Activated B cell treated with CpG ODN at 0.5 μM for 24 hours (primary cell): Measurements from ENCODE around the gene MIEF2. TPM values are rescaled to one million over a fixed set of nuclear protein-coding genes. Genes with fewer than 3 reads are reported as not detected.

Experiments used
- ATAC-seq: fragments of 200-7000 bp; cut with Tn5 transposase; one replicate; pipeline ENCODE4 v1.10.0; 2021; ENCODE audit warnings: low read depth, mild to moderate bottlenecking, moderate library complexity
- CTCF ChIA-PET: fragments of 350-600 bp; sonication (Branson Sonifier 250); formaldehyde crosslinking; loops from one replicate; lab custom pipeline; 2021; ENCODE audit warnings: antibody characterized with exemption; lab: Charles Lee
- POLR2A ChIA-PET: fragments of 350-600 bp; sonication (Branson Sonifier 250); formaldehyde crosslinking; loops from one replicate; lab custom pipeline; 2021; ENCODE audit warnings: antibody characterized with exemption; lab: Charles Lee
- DNase-seq: peaks from one replicate; pipeline ENCODE4 v3.0.0; 2022
- H3K27ac Mint-ChIP-seq: one replicate; pipeline ENCODE4 v1.8.0; 2020; ENCODE audit warnings: mixed read lengths
- H3K27me3 Mint-ChIP-seq: one replicate; pipeline ENCODE4 v1.8.0; 2021; ENCODE audit warnings: mixed read lengths
- H3K36me3 Mint-ChIP-seq: one replicate; pipeline ENCODE4 v1.8.0; 2021; ENCODE audit warnings: low read depth, mixed read lengths
- H3K4me1 Mint-ChIP-seq: one replicate; pipeline ENCODE4 v1.8.0; 2021; ENCODE audit warnings: mixed read lengths
- H3K4me3 Mint-ChIP-seq: one replicate; pipeline ENCODE4 v1.8.0; 2020; ENCODE audit warnings: mild to moderate bottlenecking, mixed read lengths
- H3K9me3 Mint-ChIP-seq: one replicate; pipeline ENCODE4 v1.8.0; 2020; ENCODE audit warnings: mixed read lengths
- intact Hi-C: fragments of 100-400 bp; cut with micrococcal nuclease; formaldehyde crosslinking; loops from one replicate; pipeline ENCODE4 v1.15.1; 2024
- total RNA-seq: library from RNA; stranded (reverse); gene quantifications from 2 replicates; pipeline ENCODE4 v1.2.3, GENCODE V29; 2022
- TF ChIP-seq, protein P1 (sequence below): fragments of 200-600 bp; IDR thresholded peaks from one replicate; pipeline ENCODE4 v1.8.0; 2022; ENCODE audit warnings: antibody characterized with exemption, mild to moderate bottlenecking

The MIEF2 gene
- total RNA-seq, 1 donor from 2014 or later = 8.8 TPM

DNA sequence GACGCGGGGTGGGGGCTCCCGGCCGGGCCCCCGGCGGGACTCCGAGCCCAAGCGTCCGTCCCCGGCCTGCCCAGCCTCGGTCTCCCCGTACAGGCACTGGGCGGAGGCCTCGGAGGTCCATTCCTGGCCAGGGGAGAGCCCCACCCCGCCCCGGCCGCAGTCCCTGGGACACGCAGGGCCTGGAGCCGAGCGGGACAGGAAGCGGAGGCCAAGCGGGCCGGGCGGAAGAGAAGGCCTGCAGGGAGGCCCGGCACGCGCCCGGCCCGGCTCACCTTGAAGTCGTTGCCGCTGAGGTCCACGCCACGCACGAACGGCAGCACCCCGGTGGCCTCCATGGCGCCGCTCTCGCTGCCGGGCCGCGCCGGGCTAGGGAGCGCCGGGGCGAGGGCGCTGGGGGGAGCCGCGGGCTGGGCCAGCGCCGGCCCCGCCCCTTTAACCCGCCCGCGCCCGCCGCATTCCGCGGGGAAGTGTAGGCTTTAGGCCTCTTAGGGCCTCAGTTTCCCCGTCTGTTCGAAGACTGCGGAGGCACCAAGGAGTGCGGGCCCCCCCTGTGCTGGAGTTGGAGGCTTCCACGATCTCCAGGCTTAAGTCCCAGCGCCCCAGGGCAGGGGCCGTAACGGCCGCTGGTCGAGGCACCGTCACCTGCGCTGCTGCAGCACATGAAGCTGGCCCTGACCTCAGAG lies 2.0 kb upstream of the MIEF2 start, which contains the start of gene FLII:
Gene FLII, minus strand, starts transcription at position 383 of the 683 bp plus-strand sequence. Its CDS starts 48 bp downstream, at position 335.
- POLR2A ChIA-PET = interaction anchor here (0.9 to 1.9 kb wide), 2 partner anchors 56 to 78 kb away, joined by 3 to 10 read pairs; partner anchors contain the start of genes SMCR8 and TOP3A
- peaks cover 36% of the 10 kb centered on the region for H3K36me3 Mint-ChIP-seq
- H3K4me3 Mint-ChIP-seq = peak within 1 kb of the TSS; percentile 96
- DNase-seq = peak; percentile 66
- peak; percentile 43 for ATAC-seq
- H3K27me3 Mint-ChIP-seq = no peaks in the 10 kb centered on the region
- H3K9me3 Mint-ChIP-seq = no peaks in the 10 kb centered on the region
- intact Hi-C loops = loop anchor here (1.0 kb wide), 1 partner anchor 10 kb away; no protein-coding TSS in a partner anchor
- CTCF ChIA-PET = no interaction called here
- peak within 1 kb of the TSS; percentile 81 for H3K27ac Mint-ChIP-seq
- H3K4me1 Mint-ChIP-seq = peaks cover 38% of the 10 kb centered on the region
- TF ChIP-seq, protein P1, sequence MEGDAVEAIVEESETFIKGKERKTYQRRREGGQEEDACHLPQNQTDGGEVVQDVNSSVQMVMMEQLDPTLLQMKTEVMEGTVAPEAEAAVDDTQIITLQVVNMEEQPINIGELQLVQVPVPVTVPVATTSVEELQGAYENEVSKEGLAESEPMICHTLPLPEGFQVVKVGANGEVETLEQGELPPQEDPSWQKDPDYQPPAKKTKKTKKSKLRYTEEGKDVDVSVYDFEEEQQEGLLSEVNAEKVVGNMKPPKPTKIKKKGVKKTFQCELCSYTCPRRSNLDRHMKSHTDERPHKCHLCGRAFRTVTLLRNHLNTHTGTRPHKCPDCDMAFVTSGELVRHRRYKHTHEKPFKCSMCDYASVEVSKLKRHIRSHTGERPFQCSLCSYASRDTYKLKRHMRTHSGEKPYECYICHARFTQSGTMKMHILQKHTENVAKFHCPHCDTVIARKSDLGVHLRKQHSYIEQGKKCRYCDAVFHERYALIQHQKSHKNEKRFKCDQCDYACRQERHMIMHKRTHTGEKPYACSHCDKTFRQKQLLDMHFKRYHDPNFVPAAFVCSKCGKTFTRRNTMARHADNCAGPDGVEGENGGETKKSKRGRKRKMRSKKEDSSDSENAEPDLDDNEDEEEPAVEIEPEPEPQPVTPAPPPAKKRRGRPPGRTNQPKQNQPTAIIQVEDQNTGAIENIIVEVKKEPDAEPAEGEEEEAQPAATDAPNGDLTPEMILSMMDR = no peak

DNA sequence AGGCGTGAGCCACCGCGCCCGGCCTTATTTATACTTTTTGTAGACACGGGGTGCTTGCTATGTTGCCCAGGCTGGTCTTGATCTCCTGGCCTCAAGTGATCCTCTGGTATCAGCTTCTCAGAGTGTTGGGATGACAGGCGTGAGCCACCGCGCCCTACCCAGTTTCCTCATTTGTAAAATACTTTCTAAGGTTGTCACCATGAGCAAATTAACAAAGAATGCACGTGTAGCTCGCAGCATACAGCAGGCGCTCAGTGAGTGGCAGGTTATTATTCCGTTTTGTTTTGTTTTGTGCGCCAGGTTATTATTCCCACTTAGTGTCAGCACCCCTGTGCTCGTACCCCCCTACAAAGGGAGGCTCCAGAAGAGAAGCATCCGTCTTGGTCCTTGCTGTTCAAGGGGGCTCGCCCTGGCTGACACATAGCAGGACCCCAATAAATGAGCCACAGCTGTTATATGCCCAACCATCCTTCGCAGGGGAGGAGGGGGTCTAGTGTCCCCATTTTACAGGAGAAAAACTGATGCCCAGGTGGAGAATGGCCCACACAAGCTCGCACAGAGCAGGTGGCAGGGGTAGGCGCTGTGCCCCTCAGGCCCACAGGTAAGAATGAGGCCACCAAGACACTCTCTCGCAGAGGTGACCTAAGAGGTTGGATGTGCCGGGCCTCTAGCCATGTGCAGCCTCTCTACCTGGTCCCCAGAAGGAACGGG lies 686 bp upstream of the MIEF2 start:
- Mint-ChIP-seq H3K27ac (peak overlapping the region; percentile 63), H3K27me3 (no peaks in the 10 kb centered on the region), H3K36me3 (peaks cover 23% of the 10 kb centered on the region), H3K4me1 (peaks cover 38% of the 10 kb centered on the region), H3K4me3 (peak overlapping the region; percentile 79), H3K9me3 (no peaks in the 10 kb centered on the region)
- intact Hi-C loops = loop anchor here (1.0 to 5.0 kb wide), 6 partner anchors 34 to 979 kb away; partner anchors contain the start of genes ALKBH5, COPS3, LLGL1 and SHMT1
- ATAC-seq = no peak
- ChIA-PET CTCF (no interaction called here), POLR2A (interaction anchor here (0.9 to 1.9 kb wide), 2 partner anchors 55 to 79 kb away, joined by 3 to 10 read pairs; partner anchors contain the start of genes SMCR8 and TOP3A)
- no peak for DNase-seq
- TF ChIP-seq, protein P1 = no peak

DNA sequence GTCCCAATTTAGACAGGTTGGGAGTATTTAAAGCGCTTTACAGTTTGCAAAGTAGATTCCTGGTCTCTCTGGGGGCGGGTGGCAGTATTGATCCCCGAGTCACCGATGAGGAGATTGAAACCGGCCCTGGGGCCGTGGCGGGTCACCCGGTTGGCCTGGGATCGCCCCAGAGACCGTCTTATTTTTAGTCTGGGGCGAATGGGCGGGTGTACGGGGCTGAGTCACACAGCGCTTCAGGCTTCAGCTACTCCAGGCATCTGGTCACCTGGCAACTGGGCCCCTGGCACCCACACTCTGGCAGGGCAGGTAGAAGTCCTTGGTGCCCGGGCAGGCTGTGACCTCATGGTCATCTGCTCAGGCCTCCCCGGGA lies 669 bp downstream of the MIEF2 start:
- ATAC-seq = no peak
- Mint-ChIP-seq H3K9me3 (no peaks in the 10 kb centered on the region), H3K4me3 (peak overlapping the region; percentile 79), H3K27me3 (no peaks in the 10 kb centered on the region), H3K4me1 (peaks cover 38% of the 10 kb centered on the region), H3K27ac (peak overlapping the region; percentile 77), H3K36me3 (peaks cover 15% of the 10 kb centered on the region)
- CTCF ChIA-PET = no interaction called here
- intact Hi-C loops = loop anchor here (2.0 to 5.0 kb wide), 2 partner anchors 524 to 980 kb away; partner anchors contain the start of gene COPS3
- peak; percentile 32 for DNase-seq
- TF ChIP-seq, protein P1 = no peak
- POLR2A ChIA-PET = no interaction called here

DNA sequence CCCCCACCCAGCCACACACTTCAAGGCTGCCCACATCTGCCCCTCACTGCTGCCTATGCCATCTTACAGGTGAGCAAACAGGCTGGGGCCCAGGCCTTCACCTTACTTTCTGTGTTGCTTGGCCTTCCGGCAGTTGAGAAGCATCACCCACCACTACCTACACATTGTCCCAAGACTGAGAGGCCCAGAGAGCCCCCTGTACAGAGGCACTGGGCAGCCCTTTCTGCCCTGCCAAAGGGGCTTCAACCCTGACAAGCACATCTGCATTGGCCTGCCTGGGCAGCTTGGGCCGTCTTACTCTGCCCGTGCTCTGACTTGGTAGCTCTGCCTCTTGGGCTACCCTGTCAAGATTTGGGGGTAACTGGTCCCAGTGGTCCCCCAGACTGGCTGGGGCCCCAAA lies 1.2 kb downstream of the MIEF2 start:
- Mint-ChIP-seq H3K36me3 (peaks cover 12% of the 10 kb centered on the region), H3K9me3 (no peaks in the 10 kb centered on the region), H3K4me1 (peaks cover 36% of the 10 kb centered on the region), H3K4me3 (peak overlapping the region; percentile 79), H3K27ac (no peak overlapping the region), H3K27me3 (no peaks in the 10 kb centered on the region)
- DNase-seq = no peak
- intact Hi-C loops = loop anchor here (2.0 to 5.0 kb wide), 2 partner anchors 524 to 981 kb away; partner anchors contain the start of gene COPS3
- TF ChIP-seq, protein P1 = no peak
- ChIA-PET POLR2A (no interaction called here), CTCF (no interaction called here)
- no peak for ATAC-seq

DNA sequence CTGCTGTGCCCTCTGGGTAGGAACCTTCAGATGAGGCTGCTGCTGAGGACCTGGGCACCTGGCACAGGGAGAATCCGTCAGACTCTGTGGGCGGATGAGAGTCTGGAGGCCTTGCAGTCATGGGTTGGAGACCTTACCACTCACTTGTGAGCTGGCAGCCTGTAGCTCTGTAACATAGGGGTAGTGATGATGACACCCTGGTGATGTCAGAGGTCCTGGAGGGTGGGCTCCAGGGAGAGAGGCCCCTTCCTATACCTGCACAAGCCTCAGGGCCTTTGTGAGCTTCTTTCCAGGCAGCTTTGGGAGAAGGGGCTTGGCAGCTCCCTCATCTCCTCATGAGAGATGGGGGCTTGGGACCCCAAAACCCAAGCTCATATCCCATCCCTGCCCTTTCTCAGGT lies 1.6 kb downstream of the MIEF2 start:
- POLR2A ChIA-PET = no interaction called here
- ATAC-seq (no peak), DNase-seq (no peak)
- H3K27ac Mint-ChIP-seq = no peak overlapping the region
- TF ChIP-seq, protein P1 = no peak
- peaks cover 31% of the 10 kb centered on the region for H3K4me1 Mint-ChIP-seq
- peaks cover 12% of the 10 kb centered on the region for H3K36me3 Mint-ChIP-seq
- H3K4me3 Mint-ChIP-seq = peak overlapping the region; percentile 79
- H3K9me3 Mint-ChIP-seq = no peaks in the 10 kb centered on the region
- intact Hi-C loops = loop anchor here (5.0 kb wide), 1 partner anchor 525 kb away; no protein-coding TSS in a partner anchor
- H3K27me3 Mint-ChIP-seq = no peaks in the 10 kb centered on the region
- CTCF ChIA-PET = no interaction called here
